Epithelial cell of proximal tubule (primary cell): ENCODE measurements around the gene POLR2B. TPM values are rescaled to one million over a fixed set of nuclear protein-coding genes. Genes with fewer than 3 reads are reported as not detected.

Source experiments
- DNase-seq: peaks from one replicate; pipeline ENCODE4 v3.0.0-alpha.2; 2011; ENCODE audit warnings: low read depth
- H3K4me3 ChIP-seq: 2 replicates; pipeline ENCODE4 v1.5.1; 2011; ENCODE audit warnings: low read depth, mild to moderate bottlenecking, low read length
- total RNA-seq: library from RNA; depleted of rRNA; stranded (reverse); fragments of >200 nt; gene quantifications from 2 replicates; pipeline ENCODE4 v1.2.3, GENCODE V29; 2015
- TF ChIP-seq, protein P1 (sequence below): conservative IDR thresholded peaks from 2 replicates; pipeline ENCODE4 v1.5.1; 2012; ENCODE audit warnings: low read depth, mild to moderate bottlenecking, low read length

Gene POLR2B
- total RNA-seq, 1 donor from 2014 or later: 73.7 TPM

GRCh38 chr4:57020467-57021101 lies 41.9 kb downstream of the POLR2B start:
- peak; percentile 51 for DNase-seq
- TF ChIP-seq, protein P1, sequence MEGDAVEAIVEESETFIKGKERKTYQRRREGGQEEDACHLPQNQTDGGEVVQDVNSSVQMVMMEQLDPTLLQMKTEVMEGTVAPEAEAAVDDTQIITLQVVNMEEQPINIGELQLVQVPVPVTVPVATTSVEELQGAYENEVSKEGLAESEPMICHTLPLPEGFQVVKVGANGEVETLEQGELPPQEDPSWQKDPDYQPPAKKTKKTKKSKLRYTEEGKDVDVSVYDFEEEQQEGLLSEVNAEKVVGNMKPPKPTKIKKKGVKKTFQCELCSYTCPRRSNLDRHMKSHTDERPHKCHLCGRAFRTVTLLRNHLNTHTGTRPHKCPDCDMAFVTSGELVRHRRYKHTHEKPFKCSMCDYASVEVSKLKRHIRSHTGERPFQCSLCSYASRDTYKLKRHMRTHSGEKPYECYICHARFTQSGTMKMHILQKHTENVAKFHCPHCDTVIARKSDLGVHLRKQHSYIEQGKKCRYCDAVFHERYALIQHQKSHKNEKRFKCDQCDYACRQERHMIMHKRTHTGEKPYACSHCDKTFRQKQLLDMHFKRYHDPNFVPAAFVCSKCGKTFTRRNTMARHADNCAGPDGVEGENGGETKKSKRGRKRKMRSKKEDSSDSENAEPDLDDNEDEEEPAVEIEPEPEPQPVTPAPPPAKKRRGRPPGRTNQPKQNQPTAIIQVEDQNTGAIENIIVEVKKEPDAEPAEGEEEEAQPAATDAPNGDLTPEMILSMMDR: no peak

DNA sequence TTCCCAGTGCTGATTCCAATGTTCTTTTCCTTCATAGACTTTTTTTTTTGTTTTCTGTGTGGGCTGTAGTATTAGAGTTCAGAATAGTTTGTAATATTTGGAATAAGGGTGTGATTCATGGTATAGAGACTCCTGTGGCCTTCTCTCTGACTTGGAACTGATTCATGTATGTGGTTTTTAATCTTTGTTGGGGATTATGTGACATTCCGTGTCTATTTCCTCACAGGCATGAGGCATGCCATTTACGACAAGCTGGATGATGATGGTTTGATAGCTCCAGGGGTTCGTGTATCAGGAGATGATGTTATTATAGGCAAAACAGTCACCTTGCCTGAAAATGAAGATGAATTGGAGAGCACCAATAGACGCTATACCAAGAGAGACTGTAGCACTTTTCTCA lies 44.4 kb downstream of the POLR2B start:
- DNase-seq: no peak
- H3K4me3 ChIP-seq: no peak overlapping the region
- TF ChIP-seq, protein P1: no peak

More at GRCh38 chr4:57020467-57021101, 41.9 kb downstream of the POLR2B start:
- H3K4me3 ChIP-seq: no peak overlapping the region

DNA sequence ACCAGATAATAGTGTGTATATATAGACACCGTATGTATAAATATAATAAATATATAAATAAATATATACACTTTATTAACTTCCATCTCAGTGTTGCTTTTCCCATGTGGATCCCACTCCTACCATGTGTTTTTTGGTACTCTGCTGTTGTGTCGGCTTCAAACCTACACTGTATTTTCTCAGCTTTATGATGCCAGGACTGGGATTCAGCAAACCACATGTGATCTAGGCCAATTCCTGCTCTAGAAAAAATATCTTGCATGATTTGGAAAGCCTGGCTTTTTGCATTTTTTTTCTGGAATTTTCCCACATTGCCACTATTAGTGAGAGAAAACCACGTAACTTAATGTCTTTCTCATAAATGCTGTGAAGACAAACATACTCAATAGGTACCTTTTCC lies 55.8 kb downstream of the POLR2B start:
- DNase-seq: no peak
- no peak overlapping the region for H3K4me3 ChIP-seq
- TF ChIP-seq, protein P1: no peak

- H3K4me3 ChIP-seq: no peak overlapping the region
- DNase-seq: no peak
- TF ChIP-seq, protein P1: peak; percentile 83
These were observed 59.4 kb downstream of the POLR2B start for GRCh38 chr4:57037982-57038604.

DNA sequence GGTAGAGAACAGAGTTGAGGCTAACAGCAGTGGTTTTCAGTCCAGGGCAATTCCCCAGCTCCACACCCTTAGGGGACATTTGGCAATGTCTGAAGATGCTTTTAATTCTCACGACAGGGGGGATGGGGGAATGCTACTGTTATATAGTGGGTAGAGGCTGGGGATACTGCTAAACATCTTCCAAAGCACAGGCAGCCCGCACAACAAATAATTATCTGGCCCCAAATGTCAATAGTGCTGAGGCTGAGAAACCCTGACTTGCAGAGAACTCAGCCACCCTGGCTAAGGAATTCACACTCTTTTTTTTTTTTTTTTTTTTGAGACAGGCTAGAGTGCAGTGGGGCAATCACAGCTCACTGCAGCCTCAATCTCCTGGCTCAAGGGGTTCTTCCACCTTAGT lies 60.6 kb downstream of the POLR2B start:
- TF ChIP-seq, protein P1: no peak
- no peak overlapping the region for H3K4me3 ChIP-seq
- no peak for DNase-seq

DNA sequence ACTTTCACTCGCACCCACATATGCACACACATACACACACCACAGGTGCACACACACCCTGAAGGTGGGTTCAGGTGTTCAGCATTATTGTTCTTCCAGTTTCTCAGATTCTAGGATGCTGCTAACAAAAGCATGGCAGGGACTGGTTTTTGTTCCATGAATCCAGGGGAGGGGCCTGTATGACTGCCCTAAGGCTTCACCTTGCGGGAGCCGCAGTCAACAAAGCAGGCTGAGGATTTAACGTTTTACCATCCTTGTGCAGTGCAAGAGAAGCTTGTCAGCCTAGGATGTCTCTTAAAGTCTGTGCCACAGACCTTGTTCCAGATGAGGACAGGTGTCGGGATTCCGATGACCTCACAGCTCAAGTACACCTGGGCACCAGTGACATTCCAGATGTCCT lies 61.8 kb downstream of the POLR2B start:
- TF ChIP-seq, protein P1: no peak
- H3K4me3 ChIP-seq: no peak overlapping the region
- DNase-seq: no peak

GRCh38 chr4:57041020-57041419 lies 62.3 kb downstream of the POLR2B start:
- TF ChIP-seq, protein P1: no peak
- no peak for DNase-seq
- no peak overlapping the region for H3K4me3 ChIP-seq
